Erythroblast (primary cell): Measurements from ENCODE around the gene SCLT1.

Experiments used
- GATA1 ChIP-seq: IDR thresholded peaks from 2 replicates; pipeline ENCODE4 v1.6.1; 2011; ENCODE audit warnings: low read depth, mild to moderate bottlenecking, control low read depth, low read length, moderate library complexity
- POLR2A ChIP-seq: IDR thresholded peaks from 2 replicates; pipeline ENCODE4 v1.6.1; 2011; ENCODE audit warnings: mild to moderate bottlenecking, low read length

- TF ChIP-seq POLR2A (no peak), GATA1 (no peak)
Measured at GRCh38 chr4:128916832-128917231, 176.5 kb downstream of the SCLT1 start.
